CD4-positive, alpha-beta T cell treated with Interleukin-15 for 4 hours (primary cell): ENCODE data around the gene IGLL5.

Experiments used
- DNase-seq: peaks from one replicate; pipeline ENCODE4 v3.0.0-alpha.2; 2020; ENCODE audit warnings: low spot score

Gene IGLL5

DNA sequence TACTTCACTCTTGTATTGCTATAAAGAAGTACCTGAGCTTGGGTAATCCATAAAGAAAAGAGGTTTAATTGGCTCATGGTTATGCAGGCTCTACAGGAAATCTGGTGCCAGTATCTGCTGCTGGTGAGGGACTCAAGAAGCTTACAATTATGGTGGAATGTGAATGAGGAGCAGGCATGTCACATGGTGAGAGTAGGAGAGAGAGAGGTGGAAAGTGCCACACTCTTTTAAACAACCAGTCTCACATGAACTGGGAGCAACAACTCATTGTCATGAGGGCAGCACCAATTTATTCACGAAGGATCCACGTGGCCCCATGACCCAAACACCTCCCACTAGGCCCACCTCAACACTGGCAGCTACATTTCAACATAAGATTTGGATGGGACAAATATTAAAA lies 24.6 kb upstream of the IGLL5 start:
- DNase-seq = no peak

DNA sequence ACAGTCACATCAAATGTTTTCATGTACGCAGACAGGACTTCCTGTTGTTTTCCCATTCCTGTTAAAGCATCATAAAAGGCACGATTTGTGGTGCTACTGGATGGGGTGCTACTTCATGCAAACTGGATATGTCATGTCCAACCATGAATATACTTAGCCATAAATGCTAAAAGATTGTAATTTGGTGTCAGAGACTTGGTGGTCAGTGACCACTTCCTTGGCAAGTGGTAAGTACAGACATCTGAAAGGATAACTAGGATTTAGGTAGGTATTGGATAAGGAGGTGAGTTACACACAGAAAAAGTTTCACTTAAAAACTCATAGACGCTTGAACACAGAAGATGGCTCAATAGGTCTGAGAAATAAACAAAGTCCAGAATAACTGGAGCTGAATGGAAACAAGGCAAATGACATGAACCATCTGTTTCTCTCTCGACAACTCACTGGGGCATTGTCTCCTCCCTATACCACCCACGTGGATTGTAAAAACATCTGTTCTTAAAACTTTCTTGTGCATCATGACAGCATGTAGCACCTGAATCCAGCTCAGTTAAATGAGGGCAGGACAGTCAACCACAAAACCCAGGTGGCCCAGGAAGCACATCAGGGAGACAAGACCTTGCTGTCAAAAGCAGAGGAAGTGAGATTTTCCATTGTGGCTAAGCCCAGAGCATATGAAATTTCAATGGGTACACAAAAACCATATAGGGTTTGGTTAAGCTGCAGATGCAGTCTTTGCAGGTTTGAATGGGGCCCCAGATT lies 22.1 kb upstream of the IGLL5 start:
- peak; percentile 25 for DNase-seq

DNA sequence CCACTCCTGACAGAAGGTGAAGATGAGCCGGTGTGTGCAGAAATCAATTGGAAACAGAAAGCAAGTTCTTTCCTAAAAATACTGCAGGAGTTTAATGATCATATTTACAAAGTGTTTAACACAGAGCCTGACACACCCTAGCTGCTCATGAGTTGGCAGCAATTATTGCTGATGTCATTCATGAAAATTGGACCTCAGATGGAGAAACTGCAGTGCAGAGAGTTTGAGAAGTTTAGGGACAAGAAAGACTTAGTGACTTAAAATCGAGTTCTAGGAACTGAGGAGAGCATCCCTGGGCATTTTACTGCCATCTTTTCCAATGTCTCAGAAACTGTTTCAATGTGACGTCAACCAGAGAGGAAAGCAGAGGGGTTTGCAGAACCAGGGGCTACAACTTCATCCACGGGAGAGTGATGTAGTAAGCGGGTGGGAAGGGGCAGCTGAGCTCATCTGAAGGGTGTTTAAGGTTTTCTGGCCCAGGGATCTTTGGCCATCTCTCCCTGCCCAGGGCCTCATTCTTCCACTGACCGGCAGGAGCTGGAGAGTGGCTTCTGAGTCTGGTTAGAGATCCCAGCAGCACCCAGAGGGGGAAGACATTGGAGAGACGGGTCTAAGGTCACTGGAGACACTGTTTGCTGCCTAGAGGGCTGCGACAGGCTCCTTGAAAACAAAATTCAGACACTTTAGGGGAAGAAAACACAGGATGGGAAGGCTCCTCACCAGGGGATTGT lies 21.1 kb upstream of the IGLL5 start:
- DNase-seq = no peak

DNA sequence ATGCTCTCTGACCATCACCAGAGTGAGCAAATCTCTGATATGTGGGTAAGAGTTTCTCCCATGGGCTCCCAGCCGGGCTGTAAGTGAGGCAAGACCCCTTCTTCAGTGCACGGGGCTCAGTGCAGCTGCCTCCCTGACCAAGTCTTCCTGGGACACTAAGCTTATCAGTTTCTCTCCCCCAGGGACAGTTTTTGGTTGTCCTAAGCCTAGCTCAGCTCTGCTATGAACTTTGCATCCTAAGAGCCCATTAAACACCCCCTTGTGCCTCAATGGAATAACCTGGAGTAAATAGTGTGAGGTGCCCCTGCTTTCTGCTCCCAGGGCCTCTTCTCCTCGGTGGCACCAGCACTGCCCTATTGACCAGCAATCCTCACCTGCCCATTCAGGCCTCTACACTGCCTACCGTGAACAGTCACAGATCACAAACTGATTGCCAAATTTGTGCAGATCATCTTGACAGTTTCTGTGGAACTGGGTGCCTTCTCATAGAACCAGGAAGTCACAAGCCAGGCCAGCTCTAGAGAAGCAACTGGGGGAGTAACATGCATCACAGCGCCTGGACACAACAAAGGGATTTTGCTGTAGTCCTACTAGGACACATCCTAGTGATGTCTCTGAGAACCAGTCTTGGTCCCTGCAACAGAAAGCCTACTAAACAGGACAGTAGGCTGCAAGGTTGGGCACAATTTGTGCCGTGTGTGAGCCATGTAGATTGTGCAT lies 19.5 kb upstream of the IGLL5 start:
- no peak for DNase-seq

DNA sequence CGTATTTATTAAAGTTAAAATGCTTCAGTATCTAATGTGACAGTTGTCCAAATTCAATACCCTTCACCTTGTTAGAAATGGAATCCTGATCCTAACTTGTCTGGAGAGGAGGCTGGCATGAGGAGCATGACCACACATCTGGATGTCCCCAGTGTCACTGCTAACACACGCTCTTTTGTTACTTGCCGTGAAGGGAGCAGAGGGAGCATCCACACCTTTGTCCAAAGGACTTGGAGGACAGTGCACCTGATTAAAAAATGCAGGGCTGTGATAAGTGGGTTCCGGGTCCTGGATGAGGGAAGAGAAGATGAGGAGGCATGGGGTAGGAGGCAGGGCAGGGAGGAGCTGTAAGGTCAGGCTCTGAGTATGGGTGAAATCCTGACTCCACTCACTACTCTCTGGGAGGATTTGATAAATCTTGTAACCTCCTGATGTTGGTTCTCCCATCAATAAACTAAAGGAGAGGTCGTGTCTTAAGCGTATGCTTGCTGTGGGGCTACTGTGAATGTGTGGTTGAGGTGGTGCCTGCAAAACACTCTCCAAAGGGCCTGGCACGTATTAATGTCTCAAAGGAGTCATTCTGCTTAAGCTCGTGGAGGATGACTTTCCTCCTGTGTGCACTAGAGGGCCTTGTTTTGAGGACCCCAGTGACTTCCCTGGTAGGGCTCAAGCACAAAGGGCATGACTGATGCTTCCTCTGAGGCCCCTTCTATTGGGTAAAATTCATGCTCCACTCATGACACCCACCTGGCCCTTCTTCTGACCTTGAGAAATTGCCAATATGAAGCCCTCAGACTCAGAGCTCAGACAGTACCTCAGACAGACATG lies 16.8 kb upstream of the IGLL5 start:
- no peak for DNase-seq

DNA sequence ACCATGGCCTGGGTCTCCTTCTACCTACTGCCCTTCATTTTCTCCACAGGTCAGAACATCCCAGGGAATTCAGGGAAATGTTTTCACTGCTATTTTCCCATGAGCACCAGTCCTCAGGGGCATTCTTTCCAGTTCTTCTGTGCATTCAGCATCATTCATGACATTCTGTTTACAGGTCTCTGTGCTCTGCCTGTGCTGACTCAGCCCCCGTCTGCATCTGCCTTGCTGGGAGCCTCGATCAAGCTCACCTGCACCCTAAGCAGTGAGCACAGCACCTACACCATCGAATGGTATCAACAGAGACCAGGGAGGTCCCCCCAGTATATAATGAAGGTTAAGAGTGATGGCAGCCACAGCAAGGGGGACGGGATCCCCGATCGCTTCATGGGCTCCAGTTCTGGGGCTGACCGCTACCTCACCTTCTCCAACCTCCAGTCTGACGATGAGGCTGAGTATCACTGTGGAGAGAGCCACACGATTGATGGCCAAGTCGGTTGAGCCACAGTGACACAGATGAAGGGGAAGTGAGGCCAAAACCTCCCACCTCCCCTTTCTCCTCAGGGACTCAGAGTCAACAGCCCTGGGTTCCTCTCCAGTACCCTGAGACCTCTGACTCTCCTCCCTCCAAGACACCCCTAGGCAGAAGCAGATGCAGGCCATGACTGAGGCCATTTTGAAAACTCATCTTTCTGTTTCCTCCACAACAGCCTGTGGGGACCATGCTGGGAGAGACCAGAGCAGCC lies 15.9 kb upstream of the IGLL5 start:
- no peak for DNase-seq

DNA sequence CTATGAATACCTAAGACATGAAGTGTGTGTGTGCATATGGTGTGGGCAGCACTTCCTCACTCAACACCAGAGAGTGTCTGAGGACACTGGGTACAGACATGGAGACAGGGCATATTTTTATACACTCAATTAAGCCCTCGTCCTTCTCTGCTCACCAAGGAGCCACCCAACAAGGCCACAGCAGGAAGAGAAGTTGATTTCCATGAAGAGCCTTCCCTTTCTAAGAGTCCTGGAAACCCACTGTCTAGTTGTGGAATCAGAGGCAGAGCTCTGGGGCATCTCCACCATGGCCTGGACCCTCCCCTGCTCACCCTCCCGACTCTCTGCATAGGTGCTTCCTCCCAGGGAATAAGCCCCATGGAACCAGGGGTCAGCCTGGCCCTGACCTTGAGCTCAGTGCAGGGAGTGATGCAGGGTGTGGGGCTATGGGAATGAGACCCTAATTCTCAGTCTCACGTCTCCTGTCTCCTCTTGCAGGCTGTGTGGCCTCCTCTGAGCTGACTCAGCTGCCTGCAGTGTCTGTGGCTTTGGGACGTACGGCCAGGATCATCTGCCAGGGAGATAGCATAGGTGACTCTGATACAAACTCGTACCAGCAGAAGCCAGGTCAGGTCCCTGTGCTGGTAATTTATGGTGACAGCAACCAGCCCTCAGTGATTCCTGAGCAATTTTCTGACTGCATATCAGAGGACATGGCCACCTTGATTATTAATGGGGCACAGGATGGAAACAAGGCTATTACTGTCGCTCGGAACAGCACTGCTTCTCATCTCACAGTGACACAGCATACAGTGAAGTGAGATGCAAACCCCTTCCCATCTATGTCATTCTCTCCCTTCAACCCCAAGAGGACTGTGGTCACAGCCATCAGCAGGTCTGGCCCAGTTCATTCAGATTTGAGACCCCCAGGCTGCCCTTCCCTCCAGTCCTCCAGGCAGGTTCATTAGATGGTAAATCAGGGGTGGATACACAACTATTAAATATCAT lies 14.6 kb upstream of the IGLL5 start:
- DNase-seq = no peak

DNA sequence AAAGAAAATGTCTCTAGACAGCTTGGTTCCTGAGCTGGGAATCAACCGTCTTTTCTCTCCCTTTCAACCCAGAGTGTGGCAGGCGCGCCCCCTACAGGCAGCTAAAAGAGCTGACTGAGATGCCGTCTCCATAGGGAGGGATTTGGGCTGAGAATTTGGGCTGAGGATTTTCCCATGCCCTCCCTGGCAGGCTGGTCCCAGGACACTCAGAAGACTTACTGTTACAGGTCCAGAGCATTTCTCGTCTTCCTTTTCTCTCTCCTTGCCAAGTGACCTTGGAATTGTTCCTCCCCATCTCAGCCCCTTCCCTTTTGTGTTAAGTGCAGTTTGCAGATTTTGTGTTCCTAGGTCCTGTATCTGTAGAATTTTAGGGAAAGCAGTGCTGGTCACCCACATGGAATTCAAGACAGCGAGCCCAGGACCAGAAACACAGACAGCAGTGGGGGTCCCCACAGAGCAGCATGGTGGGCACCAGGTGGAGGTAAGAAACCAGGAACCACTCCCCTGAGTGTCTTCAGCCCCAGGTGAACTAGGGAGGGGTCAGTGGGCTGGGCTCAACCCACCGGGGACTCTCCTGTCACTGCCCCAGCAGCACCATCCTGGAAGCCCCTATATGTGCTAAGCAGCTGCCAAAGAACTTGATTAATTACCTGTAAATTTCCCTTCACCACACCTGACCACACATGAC lies 9.9 kb upstream of the IGLL5 start:
- DNase-seq = peak; percentile 77

DNA sequence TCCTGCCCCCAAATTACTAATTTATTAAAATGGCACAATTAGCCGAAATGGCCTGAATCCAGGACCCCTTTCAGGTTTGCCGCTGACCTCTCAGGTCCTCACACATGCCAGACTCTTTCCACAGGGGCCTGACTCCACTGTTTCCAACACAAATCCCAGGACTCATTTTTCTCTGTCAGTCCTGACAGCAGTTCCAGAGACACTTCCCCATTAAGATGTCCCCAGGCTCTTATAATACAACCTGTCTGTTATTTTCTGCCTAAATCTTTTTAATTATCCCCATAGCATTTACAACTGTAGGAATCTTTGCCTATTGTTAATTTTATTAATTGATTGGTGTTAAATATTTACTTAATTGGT lies 9.4 kb upstream of the IGLL5 start:
- no peak for DNase-seq

DNA sequence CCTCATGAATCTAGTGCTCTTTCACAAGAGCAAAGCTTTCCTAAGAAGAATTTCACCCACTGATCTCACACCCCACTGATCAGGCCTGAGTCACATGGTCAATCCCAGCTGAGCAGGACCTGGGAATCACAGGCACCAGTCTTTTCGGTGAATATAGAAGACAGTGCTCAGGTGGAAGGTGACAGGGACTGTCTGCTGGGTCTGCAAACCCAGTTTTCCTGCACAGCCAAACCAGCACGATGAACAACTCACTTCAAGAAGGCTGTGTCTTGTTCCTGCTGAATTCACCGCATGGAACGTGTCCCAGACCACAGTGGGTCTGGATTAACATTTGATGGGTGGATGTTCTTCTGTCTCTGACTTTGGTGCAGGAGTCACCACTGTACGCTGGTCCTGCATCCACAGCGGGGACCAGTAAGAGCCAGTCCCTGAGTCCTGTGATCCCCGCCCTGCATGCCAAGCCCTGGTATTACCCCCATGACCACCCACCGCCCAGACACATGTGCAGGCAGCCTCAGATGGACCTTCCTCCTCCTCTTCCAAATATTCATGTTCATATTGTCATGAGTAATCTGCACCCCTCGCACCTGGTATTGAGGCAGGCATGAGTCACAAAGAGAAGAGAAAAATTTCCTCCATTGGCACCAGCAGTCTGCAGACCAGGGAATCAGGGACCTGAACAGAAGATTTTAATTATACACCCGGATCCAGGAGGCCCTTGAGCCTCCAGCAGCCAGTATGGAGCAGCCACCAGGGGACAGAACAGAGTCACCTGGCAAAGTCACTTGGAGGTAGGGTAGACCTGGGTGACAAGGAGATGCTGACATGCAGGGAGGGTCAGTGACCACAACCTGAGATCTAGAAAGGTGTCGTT lies 8.6 kb upstream of the IGLL5 start:
- no peak for DNase-seq

DNA sequence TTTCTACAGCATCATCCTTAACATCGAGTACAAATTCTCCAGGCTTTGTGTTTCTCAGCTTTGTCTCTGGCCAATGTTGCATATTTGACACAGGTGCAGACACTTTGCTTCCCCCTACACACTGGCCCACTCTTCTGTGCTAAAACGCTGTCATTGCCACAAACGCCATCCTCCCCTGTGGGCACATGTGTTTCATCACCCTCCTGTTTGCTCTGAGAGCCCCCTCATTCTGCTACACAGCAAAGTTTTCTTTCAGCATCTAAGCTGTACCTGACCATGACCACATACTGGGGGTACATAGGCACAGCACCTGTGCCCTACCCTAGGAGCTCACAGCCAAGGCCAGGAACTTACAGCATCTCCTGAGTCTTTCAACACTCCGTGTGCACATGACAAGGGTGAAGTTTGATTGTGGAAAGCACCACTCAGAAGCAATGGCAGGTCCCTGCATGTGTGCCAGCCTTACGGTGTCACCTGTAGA lies 7.9 kb upstream of the IGLL5 start:
- no peak for DNase-seq

DNA sequence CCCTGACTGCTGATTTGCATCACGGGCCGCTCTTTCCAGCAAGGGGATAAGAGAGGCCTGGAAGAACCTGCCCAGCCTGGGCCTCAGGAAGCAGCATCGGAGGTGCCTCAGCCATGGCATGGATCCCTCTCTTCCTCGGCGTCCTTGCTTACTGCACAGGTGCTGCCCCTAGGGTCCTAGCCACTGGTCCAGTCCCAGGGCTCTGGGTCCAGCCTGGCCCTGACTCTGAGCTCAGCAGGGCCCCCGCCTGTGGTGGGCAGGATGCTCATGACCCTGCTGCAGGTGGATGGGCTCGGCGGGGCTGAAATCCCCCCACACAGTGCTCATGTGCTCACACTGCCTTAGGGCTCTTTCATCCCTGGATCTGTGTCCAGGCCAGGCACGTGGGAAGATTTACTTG lies 7.0 kb upstream of the IGLL5 start:
- no peak for DNase-seq

DNA sequence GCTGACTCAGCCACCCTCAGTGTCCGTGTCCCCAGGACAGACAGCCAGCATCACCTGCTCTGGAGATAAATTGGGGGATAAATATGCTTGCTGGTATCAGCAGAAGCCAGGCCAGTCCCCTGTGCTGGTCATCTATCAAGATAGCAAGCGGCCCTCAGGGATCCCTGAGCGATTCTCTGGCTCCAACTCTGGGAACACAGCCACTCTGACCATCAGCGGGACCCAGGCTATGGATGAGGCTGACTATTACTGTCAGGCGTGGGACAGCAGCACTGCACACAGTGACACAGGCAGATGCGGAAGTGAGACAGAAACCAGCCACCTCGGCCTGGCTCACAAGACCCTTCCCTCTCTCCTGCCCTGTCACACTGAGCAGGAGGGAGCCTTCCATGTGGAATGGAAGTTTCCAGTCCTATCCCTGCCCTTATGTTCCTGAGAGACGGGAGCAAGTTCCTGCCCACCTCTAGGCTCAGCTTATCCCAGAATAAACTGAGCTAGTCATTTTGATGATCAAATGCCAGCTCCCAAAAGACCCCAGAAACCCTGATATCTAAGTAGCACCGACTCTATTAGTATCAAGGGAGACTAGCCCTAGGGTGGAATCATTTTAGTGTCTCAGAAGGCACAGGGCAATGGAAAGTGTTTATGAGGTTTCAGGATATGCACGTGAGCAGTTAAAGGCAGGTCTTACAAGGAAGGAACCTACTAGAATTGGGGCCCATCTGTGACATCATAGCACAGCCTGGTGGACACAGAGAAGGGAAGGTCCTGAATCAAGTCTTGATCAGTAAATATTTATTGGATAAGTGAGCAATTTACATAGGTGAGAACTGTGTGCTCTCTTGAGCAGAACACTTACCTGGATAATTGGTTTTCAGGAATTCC lies 6.3 kb upstream of the IGLL5 start:
- DNase-seq = no peak

DNA sequence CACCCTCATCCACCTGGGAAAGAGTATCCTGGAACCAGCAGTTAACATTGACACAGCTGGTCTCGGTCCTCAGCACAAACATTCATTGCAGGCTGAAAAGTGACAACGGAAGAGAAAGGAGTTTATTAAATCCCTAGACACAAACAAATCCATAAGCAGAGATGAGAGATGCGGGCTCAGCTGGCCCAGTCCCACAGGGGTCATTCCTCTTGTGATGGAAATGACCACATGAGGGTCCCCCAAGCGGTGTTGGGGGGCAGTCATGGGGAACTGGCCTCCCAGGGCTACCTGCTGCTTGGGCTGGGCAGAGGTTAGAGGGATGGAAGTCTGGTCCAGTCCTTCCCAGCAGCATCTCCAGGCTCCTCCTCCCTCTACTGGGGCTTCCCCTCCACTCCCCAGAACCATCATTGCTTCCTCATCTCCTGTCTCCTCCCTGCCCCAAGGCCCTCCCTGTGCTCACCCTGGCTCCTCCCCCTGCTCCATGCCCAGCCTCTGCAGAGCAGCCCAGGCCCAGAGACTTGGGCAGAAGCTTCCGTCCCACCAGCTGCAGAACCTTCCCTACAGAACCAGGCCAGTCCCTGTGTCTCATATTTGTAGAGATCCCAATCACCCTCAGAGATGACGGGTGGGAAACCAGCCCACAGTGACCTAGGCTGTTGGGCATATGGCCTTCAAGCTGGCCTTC lies 5.4 kb upstream of the IGLL5 start:
- no peak for DNase-seq

DNA sequence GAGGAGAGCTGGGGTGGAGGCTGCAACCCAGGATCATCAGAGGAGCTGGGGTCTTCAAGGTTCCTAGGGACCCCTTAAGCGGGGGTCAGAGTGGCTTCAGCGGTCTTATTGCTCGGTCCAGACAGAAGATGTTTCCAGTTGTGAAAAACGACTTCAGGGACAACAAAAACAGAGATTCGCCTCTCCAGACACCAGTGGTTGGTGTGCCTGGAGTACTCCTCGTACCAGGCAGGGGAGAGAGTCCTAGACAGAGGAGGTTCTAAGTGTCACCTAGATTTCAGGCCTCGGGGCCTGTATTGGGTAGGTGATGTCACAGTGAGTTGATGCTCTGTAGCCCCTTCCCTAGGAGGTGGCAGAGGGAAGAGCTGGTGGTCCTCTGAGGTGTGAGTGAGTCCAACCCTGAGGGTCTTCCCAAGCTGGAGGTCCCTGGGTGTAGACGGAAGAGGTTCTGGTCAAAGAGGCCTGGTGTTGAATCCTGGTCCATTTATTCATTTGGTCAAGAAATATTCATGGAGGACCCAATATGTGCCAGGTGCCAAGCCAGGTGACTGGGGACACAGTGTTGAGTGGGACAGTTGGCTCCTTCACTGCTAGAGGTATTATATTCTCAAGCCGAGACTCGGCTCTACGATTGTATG lies 4.4 kb upstream of the IGLL5 start:
- DNase-seq = no peak
